NCI-H774 (cell line): ENCODE measurements around the gene PARP1.
A peak's percentile ranks its signal among the peaks of the same experiment; 100 is the strongest.
"Not testable (repeated sequence)": the region's sequence is repeated elsewhere in the genome, so short reads cannot be mapped to it uniquely, and the experiment has no call there.

ENCODE experiments used
- DNase-seq: peaks from one replicate; lab custom pipeline; 2025; lab: John Stamatoyannopoulos, UW

The PARP1 gene

DNA sequence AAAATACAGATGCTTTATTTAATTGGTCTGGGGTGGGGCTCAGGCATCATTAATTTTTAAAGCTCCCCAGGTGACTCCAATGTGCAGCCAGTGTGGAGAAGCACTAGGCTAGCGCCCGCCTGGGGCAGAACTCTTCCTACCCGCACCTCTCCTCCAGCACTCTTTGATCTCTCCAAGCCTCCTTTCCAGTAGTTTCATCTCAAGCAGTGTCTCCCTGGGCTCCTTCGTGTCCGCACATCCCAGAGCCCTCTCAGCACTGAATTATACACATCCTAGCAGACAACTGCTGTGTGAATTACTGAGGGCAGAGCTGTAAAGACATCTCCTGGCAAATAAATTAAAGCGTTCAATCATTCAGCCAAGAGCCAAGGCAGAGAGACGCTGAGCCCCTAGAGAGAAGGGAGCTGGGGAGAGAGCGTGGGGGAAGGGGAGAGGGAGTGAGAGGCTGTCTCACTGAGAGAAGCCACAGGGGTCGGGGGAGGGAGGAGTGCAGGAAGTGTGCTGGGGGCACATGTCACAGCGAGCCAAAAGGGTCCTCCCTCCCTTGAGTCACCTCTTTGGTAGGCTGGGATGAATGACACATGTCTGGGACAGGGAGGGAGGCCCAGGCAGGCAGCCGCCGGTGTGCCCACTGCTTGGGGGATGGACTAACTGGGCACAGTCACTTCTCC lies 21.0 kb upstream of the PARP1 start:
- no peak for DNase-seq

DNA sequence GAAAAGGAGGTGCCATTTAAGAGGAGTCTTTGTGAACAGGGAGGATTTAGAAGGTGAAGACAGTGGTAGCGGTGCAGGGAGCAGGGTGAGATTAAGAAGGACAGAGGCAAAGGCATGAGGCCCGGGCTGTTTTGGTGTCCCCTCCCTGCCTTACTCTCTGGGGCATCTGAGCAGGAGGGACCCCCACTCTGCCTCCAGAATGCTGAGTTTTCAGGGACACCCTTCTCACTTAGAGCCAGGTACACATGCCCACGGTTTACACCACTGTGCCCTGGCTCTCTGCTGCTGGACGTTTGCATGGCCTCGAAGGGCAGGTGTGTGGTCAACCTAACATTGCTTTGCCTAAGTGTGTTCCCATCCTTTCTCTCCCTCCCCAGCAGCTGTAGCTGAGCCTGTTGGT lies 20.5 kb upstream of the PARP1 start:
- DNase-seq, result no peak

DNA sequence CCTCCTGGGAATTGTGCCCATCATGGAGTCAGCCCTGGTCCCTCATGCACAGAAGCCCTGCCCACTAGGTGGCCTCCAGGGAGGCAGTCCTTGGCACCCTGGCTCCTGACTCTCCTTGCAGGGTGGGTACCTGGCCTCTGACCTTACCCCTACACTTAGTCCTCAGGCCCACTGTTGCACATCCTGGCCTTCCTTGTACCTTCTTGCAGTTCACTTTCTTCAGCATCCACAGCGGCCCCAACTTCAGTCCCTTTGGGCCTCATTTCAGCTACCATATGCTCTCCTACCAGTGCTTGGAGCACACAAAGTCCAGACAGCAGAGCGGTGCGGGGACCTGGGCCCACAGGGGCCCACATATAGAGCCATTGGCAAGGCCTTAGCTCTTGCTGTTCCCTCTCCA lies 19.2 kb upstream of the PARP1 start:
- no peak for DNase-seq

GRCh38 chr1:226426395-226426794 lies 18.5 kb upstream of the PARP1 start:
- not testable (repeated sequence) for DNase-seq

GRCh38 chr1:226425431-226426031 lies 17.6 kb upstream of the PARP1 start:
- no peak for DNase-seq

- DNase-seq, result no peak
These were observed 17.1 kb upstream of the PARP1 start for GRCh38 chr1:226425004-226425378.

DNA sequence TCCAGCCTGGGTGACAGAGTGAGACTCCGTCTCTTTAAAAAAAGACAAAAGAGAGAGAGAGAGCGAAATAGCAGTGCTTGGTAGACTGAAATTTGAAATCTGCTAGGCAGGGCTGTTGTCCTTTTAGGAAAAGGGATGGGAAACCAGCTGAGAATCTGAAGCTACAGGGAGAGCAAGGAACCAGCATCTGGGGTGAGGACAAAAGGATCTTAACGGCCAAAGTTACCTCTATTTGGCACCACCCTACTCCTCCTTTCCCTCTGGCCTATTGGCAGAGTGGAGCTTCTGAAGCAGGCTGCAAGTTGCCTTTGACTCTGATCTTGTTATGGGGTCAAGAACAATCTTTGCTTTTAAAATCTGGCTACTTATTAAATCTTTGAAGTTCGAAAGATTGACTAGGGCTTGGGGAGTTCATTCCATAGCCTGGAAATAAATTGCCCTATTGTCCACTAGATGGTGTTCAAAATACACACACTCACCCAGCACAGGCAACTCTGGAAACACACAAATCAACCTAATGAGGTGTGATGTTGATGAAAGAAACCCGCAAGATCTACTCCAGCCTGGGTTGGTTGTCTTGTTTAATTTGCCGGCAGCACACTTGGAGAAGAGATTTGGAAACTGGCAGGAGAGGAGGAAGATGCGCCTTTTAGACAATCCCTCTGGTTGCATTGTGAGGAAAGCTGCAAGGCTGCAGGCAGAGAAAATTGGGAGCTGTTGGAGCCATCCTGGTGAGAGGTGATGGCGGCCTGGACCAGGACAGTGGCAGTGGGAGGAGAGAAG lies 16.5 kb upstream of the PARP1 start:
- peak; percentile 71 for DNase-seq

DNA sequence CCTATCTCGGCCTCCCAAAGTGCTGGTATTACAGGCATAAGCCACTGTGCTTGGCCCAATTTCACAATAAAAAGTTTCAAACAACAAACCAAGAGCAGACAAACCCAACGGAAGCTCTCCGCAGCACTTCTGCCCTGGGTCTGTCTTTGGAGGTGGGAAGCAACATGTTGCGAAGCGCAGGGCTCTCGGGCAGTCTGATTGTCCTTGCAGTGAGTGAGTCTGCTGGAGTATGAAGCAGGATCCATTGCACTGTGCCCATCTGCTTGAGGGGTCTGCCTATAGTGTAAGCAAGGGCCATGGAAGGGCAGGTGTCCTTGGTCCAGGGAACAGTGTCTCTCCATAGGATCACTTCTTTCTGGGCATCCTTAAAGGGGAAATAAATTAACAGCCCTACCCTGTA lies 14.6 kb upstream of the PARP1 start:
- DNase-seq, result no peak

- DNase-seq, result no peak
These were observed 13.0 kb upstream of the PARP1 start for GRCh38 chr1:226420897-226421296.

- no peak for DNase-seq
These were observed 12.4 kb upstream of the PARP1 start for GRCh38 chr1:226420328-226420727.

GRCh38 chr1:226419284-226420029 lies 11.6 kb upstream of the PARP1 start:
- DNase-seq, result no peak

GRCh38 chr1:226417830-226418546 lies 10.1 kb upstream of the PARP1 start:
- DNase-seq, result no peak

DNA sequence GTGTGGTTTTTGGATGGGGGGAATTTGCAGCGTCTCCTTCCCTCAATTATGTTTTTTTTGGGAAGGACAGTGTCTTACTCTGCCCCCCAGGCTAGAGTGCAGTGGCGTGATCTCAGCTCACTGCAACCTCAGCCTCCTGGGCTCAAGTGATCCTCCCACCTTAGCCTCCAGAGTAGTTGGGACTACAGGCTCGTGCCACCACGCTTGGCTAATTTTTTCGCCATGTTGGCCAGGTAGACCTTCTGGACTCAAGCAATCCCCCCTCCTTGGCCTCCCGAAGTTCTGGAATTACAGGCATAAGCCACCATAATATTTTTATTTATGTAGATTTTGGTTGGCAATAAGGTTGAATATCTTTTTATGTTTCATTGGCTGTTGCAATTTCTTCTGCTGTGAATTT lies 9.5 kb upstream of the PARP1 start:
- no peak for DNase-seq

DNA sequence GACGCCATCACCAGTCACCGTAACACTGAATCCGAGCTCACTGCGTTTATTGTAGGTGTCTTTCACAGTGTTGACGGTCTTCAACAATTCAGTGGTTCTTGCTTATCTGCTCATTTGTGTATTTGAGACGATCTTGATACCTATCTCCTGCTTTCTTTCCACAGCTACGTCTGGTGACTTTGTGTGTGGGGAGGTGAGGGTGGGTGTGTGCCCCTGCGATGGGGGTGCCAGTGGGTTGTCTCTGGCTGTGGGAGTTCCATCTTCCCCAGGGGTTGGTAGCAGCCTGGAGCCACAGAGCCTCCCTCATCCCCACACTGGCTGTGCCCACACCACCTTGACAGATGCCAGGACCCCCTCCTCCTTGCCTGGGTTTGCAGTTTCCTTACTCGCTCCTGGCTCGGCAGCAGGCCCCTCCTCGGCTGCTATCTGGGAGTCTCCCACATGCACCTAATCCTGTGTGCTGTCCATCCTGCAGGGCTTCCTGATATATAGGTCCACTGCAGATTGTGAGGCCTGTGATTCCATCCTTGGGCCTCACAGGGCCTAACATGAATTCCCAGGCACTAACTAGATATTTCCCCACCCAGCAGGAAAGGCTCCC lies 6.3 kb upstream of the PARP1 start:
- DNase-seq, result no peak

- no peak for DNase-seq
These were observed 3.7 kb upstream of the PARP1 start for GRCh38 chr1:226411619-226412018.

DNA sequence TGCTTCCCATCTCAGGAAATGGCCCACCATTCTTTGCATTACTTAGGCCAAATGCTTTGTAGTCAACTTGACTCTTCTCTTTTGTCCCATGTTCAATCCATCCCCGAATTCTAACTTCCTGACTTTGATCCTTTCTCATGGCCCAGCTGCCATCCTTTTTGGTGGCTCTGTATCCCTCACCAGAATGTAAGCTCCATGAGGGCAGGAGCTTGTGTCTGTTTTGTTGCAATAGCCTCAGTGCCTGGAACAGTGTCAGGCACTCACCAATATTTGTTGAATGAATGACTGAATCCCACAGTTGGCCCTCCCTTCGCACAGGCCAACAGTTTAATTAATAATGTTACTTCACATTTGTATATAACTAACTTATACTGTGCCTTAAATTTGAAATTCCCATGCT lies 3.1 kb upstream of the PARP1 start:
- no peak for DNase-seq

DNA sequence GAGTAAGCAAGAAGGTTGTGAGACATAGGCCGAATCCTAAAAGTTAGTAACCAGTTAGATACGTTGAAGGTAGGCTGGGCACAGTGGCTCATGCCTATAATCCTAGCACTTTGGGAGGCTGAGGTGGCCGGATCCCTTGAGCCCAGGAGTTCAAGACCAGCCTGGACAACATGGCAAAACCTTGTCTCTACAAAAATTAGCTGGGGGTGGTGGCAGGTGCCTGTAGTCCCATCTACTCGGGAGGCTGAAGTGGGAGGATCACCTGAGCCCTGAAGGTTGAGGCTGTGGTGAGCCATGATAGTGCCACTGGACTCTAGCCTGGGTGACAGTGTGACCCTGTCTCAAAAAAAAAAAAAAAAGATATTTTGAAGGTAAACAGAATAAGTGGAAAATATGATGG lies 1.5 kb upstream of the PARP1 start:
- no peak for DNase-seq

DNA sequence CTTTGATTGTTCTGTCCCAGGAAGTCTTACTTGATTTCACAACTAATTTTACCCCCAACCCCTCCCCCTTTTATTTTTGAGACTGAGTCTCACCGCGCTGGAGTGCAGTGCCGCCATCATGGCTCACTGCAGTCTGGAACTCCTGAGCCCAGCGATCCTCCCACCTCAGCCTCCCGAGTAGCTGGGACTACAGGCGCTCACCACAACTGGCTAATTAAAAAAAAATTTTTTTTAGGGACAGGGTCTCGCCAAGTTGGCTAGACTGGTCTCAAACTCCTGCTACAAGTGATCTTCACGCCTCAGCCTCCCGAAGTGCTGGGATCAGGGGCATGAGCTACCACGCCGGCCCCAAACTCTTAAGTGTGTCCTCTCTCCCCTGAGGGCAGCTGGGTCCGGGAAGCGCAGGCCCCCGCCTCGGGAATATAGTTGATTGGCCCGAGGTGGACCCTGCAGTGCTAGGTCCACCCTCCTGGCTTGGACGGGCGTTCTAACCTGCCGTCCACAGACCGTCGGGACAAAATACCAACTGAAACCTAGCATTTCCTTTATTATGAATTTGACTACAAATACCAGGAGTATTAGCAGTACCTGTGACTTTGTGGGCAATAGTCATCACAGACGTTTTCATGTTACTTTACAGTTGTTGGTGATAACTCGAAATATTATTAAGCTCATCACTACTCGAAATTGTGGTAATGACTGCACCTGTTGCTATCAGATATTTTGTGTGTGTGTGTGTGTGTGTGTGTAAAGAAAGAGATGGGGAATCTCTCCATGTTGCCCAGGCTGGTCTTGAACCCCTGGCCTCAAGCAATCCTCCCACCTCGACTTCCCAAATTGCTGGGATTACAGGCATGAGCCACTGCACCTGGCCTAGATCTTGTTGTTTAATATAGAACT lies 642 bp upstream of the PARP1 start:
- no peak for DNase-seq

GRCh38 chr1:226407199-226407496 lies 745 bp downstream of the PARP1 start:
- DNase-seq, result no peak

DNA sequence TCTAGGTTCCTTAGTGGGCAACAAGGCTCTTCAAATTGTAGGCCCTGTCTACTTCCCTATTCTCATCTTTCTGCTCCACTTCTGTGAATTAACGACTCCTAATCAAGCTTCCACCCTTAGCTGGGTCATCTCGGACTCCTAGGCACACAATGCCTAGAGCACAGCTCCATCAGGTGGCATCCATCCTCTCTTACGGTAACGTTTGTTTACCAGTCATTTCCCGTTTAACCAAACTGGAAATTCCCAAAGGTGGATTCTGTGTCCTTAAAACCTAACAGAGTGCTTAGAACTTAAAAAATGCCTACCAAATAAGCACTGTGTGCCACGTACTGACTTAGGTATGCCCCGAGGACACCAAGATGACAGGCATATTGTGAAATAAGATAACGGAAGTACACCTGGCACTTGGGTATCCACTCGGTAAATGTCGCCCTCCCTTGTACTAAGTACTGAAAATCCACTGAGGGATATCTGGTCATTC lies 1.5 kb downstream of the PARP1 start:
- DNase-seq, result no peak
